NCI-H2107 treated with DMSO at 0.1 percent for 48 hours (cell line): ENCODE results near the gene TAC3.
"Not testable (repeated sequence)": the region's sequence is repeated elsewhere in the genome, so short reads cannot be mapped to it uniquely, and the experiment has no call there.

Experiments
- DNase-seq: peaks from one replicate; lab custom pipeline; 2025; ENCODE audit not compliant: unreplicated experiment; lab: John Stamatoyannopoulos, UW

Gene TAC3

GRCh38 chr12:57037264-57037663 is 20.9 kb upstream of the TAC3 start:
- DNase-seq = no peak

- DNase-seq = no peak
Measured at GRCh38 chr12:57033431-57033830, 17.1 kb upstream of the TAC3 start.

GRCh38 chr12:57031789-57032188 is 15.5 kb upstream of the TAC3 start:
- no peak for DNase-seq

GRCh38 chr12:57031138-57031725 is 14.9 kb upstream of the TAC3 start:
- peak; percentile 83 for DNase-seq

GRCh38 chr12:57029457-57029856 is 13.1 kb upstream of the TAC3 start:
- no peak for DNase-seq

GRCh38 chr12:57027805-57028153 is 11.4 kb upstream of the TAC3 start:
- no peak for DNase-seq

- DNase-seq = no peak
Measured at GRCh38 chr12:57027011-57027804, 10.9 kb upstream of the TAC3 start.

GRCh38 chr12:57025196-57025595 is 8.9 kb upstream of the TAC3 start:
- DNase-seq = no peak

- DNase-seq = not testable (repeated sequence)
Measured at GRCh38 chr12:57022324-57022723, 6.0 kb upstream of the TAC3 start.

- DNase-seq = no peak
Measured at GRCh38 chr12:57019983-57020719, 3.8 kb upstream of the TAC3 start.

GRCh38 chr12:57018906-57019305 is 2.6 kb upstream of the TAC3 start:
- DNase-seq = no peak

GRCh38 chr12:57018353-57018752 is 2.0 kb upstream of the TAC3 start:
- not testable (repeated sequence) for DNase-seq

GRCh38 chr12:57012600-57013465 is 3.5 kb downstream of the TAC3 start:
- DNase-seq = no peak

- no peak for DNase-seq
Measured at GRCh38 chr12:57011438-57012424, 4.6 kb downstream of the TAC3 start.

- DNase-seq = no peak
Measured at GRCh38 chr12:57010627-57011247, 5.6 kb downstream of the TAC3 start.

- no peak for DNase-seq
Measured at GRCh38 chr12:57009949-57010626, 6.2 kb downstream of the TAC3 start.

- peak; percentile 80 for DNase-seq
Measured at GRCh38 chr12:57008178-57008577, 8.2 kb downstream of the TAC3 start.

GRCh38 chr12:57006809-57007475 is 9.4 kb downstream of the TAC3 start:
- DNase-seq = no peak
